Osteoblast (primary cell): Measurements from ENCODE around the gene ADORA1. TPM values are rescaled to one million over a fixed set of nuclear protein-coding genes. Genes with fewer than 3 reads are reported as not detected.

Source experiments
- DNase-seq: peaks from one replicate; pipeline ENCODE4 v3.0.0; 2011; ENCODE audit warnings: low spot score, mixed read lengths; ENCODE audit not compliant: insufficient read length; ENCODE audit errors: missing footprints
- H2AFZ ChIP-seq: 2 replicates; pipeline ENCODE4 v1.6.0; 2011; ENCODE audit warnings: mild to moderate bottlenecking, low read length
- H3K27ac ChIP-seq: 2 replicates; pipeline ENCODE4 v1.5.1; 2011; ENCODE audit warnings: mild to moderate bottlenecking, low read depth, low read length, moderate library complexity
- H3K27me3 ChIP-seq: 2 replicates; pipeline ENCODE4 v1.6.0; 2012; ENCODE audit warnings: mild to moderate bottlenecking, control low read depth, inconsistent platforms, low read length, moderate library complexity; ENCODE audit not compliant: insufficient read depth
- H3K36me3 ChIP-seq: 2 replicates; pipeline ENCODE4 v1.5.1; 2011; ENCODE audit warnings: mild to moderate bottlenecking, low read length, control low read depth, moderate library complexity; ENCODE audit not compliant: insufficient read depth
- H3K4me1 ChIP-seq: 2 replicates; pipeline ENCODE4 v1.5.1; 2011; ENCODE audit warnings: mild to moderate bottlenecking, low read length, control low read depth, moderate library complexity; ENCODE audit not compliant: insufficient read depth
- H3K4me2 ChIP-seq: 2 replicates; pipeline ENCODE4 v1.6.0; 2011; ENCODE audit warnings: mild to moderate bottlenecking, low read length; ENCODE audit not compliant: insufficient read depth
- H3K4me3 ChIP-seq: fragments of 200-600 bp; sonication (generic); 3 replicates; pipeline ENCODE4 v1.5.1; 2012; ENCODE audit warnings: mild to moderate bottlenecking, low read length, inconsistent platforms; ENCODE audit not compliant: insufficient read depth
- H3K79me2 ChIP-seq: 2 replicates; pipeline ENCODE4 v1.6.0; 2012; ENCODE audit warnings: mild to moderate bottlenecking, low read length, control low read depth, inconsistent platforms; ENCODE audit not compliant: insufficient read depth
- H3K9me3 ChIP-seq: 2 replicates; pipeline ENCODE4 v1.5.1; 2011; ENCODE audit warnings: low read depth, low read length, control low read depth
- H4K20me1 ChIP-seq: 2 replicates; pipeline ENCODE4 v1.6.0; 2012; ENCODE audit warnings: mild to moderate bottlenecking, low read length, control low read depth; ENCODE audit not compliant: insufficient read depth
- CTCF ChIP-seq: IDR thresholded peaks from 2 replicates; pipeline ENCODE4 v1.5.1; 2011; ENCODE audit warnings: mild to moderate bottlenecking, low read depth, low read length, moderate library complexity; ENCODE audit errors: extremely low read depth
- total RNA-seq: library from RNA; depleted of rRNA; stranded (reverse); fragments of >200 nt; gene quantifications from 2 replicates; pipeline ENCODE4 v1.2.3, GENCODE V29; 2012

ADORA1 gene
- total RNA-seq, 1 donor: 4.0 TPM

- no peaks in the 10 kb centered on the region for H3K9me3 ChIP-seq
- H4K20me1 ChIP-seq: no peaks in the 10 kb centered on the region
- H3K4me2 ChIP-seq: no peak overlapping the region
- H3K79me2 ChIP-seq: no peaks in the 10 kb centered on the region
- peak; percentile 71 for DNase-seq
- no peak for TF ChIP-seq CTCF
- peaks cover 8% of the 10 kb centered on the region for H3K27me3 ChIP-seq
- no peaks in the 10 kb centered on the region for H3K36me3 ChIP-seq
- no peak overlapping the region for H3K27ac ChIP-seq
- H2AFZ ChIP-seq: no peak overlapping the region
- H3K4me1 ChIP-seq: no peaks in the 10 kb centered on the region
- no peak overlapping the region for H3K4me3 ChIP-seq
Measured at GRCh38 chr1:203168991-203169390, 41.5 kb downstream of the ADORA1 start.

DNA sequence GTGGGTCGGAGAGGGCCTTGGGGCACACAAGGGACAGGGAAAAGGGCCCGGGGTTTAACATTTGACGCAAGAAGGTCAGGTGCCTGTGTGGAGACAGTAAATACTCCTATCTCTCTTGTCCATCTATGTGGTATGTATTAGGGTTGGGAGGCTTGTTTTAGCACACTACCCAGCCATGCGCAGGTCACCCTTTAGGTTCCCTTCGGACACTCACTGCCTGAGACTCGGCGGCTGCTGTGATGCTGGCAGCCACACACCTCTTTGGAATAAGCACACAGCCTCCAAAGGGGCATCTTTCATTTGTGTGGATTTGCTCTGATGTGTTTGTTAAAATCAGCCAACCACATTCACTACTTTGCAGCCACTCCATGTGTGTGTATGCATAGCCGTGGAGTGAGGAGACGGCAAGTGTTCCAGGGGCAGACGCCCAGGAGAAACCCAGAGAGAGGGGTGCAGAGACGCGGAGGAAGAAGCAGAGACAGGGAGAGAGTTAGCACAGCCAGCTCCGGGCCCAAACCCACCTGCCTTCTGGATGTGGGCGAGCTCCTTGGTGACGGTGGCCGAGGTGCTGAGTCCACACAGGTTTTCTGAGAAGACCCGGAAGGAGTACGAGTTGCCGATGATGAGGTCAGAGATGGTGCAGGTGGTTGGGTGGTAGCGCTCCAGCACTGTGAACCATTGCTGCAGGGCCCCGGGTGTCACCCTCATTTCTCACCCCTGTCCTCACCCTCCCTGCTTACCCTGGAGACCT, 42.4 kb downstream of the ADORA1 start:
- H3K27me3 ChIP-seq: no peaks in the 10 kb centered on the region
- peak; percentile 48 for DNase-seq
- H3K36me3 ChIP-seq: no peaks in the 10 kb centered on the region
- no peak overlapping the region for H3K4me2 ChIP-seq
- no peaks in the 10 kb centered on the region for H4K20me1 ChIP-seq
- no peak overlapping the region for H3K27ac ChIP-seq
- no peaks in the 10 kb centered on the region for H3K4me1 ChIP-seq
- TF ChIP-seq CTCF: no peak
- H3K4me3 ChIP-seq: no peak overlapping the region
- H3K9me3 ChIP-seq: no peaks in the 10 kb centered on the region
- no peaks in the 10 kb centered on the region for H3K79me2 ChIP-seq
- no peak overlapping the region for H2AFZ ChIP-seq

DNA sequence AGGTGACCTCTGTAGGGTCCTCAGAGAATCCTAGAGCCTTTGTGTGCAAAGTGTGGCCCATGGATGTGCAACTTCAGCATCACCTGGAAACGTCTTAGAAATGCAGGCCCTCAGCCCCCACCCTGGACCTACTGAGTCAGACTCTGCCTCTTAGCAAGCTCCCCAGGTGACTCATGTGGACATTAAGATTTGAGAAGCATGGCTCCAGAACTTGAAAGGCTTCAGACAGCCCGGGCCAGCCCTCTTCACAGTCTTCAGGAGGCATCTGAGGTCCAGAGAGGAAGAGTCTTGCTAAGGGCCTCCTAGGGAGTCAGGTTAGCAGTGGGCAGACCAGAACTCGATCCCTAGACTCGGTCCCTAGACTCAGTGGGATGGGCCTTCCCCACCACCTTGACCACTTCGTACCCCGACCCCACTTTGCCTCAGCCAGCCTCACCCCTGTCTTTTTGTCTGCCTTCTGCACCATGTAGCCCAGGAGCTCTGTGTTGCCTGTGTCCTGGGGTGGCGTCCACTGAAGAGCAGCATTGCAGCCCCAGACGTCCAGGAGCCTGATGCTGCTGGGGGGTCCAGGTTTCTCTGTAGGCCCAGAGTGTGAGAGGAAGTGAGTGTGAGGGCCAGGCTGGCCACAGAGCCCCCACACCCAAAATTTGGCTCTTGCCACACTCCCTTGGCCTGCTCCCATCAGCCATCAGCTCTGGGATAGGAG, 43.3 kb downstream of the ADORA1 start:
- Histone ChIP-seq H3K27ac (no peak overlapping the region), H4K20me1 (no peaks in the 10 kb centered on the region), H3K4me1 (peaks cover 8% of the 10 kb centered on the region), H3K4me3 (no peak overlapping the region), H3K79me2 (no peaks in the 10 kb centered on the region), H3K9me3 (no peaks in the 10 kb centered on the region), H2AFZ (no peak overlapping the region), H3K27me3 (no peaks in the 10 kb centered on the region), H3K36me3 (no peaks in the 10 kb centered on the region), H3K4me2 (no peak overlapping the region)
- TF ChIP-seq CTCF: no peak
- DNase-seq: peak; percentile 86
